NCI-H1048 (cell line): ENCODE data around the gene TMOD1.
"Not testable (repeated sequence)": the region's sequence is repeated elsewhere in the genome, so short reads cannot be mapped to it uniquely, and the experiment has no call there.

Experiments used
- DNase-seq: peaks from one replicate; lab custom pipeline; 2025; lab: John Stamatoyannopoulos, UW

Gene TMOD1

DNA sequence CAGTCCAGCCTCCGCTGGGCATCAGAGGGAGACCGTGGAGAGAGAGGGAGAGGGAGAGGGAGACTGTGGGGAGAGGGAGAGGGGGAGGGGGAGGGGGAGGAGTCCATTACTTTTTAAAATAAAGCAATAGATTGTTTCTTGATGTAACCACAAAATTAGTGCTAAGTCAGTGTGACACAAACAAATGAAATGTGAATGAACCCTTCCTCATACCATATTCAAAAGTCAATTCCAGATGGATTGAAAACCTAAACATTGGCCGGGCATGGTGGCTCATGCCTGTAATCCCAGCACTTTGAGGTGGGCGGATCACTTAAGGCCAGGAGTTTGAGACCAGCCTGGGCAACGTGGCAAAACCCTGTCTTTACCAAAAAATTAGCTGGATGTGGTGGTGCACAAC lies 2.6 kb upstream of the TMOD1 start:
- not testable (repeated sequence) for DNase-seq

DNA sequence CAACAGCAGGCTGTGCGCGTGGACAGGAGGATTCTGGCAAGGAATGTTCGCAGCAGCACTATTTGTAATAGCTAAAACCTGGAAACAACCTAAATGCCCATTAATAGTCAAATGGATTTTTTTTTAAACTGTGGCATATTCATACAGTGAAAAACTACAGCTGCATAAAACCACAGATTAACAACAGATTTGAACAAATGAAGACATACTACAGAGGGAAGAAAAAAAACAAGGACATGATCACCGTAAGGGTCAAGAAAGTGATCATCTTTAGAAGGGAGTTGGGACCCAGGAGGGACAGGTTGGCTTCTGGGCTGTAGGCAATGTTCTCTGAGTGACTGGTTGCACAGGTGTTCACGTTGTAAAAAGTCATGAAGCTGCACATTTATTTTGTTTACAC lies 1.2 kb upstream of the TMOD1 start:
- no peak for DNase-seq

GRCh38 chr9:97500765-97501176 lies 695 bp upstream of the TMOD1 start:
- DNase-seq = no peak

DNA sequence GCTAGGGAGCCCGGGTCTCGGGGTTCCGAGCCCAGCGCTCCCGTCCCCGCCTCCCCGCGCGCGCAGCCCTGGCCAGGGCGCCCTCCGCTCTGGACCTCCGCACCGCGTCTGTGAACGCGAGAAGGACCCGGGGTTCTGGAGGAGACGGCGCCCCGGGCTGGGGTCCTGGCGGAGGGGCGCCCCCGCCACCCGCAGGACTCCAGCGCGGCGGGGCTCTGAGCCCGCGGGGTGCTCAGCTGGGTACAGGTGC lies 431 bp downstream of the TMOD1 start:
- no peak for DNase-seq

DNA sequence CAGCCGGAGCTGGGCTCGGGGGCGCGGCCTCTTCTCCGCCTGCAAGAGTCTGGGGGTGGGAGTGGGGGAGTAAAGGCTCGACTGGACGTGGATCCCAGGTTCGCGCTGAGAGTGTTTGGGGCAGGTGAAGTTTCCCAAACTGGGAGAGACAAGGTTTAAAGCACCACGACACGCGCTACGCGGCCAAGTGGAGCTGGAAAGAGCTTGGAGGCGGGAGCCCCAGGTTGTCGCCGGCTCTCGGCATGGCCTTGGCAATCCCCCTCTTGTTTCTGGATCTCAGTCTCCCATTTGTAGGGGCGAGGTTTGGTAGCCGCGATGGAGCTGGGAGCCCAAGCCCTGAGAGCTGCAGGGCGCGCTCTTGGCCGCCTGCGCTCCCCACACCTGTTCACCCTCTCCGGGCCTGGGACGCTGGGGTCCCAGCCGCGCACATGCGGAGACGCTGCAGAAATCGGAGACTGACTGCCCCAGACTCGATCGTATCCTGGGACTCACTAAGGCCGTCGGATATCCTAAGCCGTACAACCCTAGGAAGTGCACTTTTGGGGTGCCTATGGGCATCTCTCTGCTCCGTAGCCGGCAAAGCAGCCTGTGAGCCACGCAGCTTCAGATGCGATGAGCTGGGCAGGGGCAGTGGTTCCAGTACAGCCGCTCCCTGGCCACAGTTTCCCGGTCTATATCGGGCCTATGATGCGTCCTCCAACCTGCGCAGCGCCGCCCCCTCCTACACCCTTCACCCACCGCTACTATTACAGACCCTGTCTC lies 937 bp downstream of the TMOD1 start:
- DNase-seq = no peak

DNA sequence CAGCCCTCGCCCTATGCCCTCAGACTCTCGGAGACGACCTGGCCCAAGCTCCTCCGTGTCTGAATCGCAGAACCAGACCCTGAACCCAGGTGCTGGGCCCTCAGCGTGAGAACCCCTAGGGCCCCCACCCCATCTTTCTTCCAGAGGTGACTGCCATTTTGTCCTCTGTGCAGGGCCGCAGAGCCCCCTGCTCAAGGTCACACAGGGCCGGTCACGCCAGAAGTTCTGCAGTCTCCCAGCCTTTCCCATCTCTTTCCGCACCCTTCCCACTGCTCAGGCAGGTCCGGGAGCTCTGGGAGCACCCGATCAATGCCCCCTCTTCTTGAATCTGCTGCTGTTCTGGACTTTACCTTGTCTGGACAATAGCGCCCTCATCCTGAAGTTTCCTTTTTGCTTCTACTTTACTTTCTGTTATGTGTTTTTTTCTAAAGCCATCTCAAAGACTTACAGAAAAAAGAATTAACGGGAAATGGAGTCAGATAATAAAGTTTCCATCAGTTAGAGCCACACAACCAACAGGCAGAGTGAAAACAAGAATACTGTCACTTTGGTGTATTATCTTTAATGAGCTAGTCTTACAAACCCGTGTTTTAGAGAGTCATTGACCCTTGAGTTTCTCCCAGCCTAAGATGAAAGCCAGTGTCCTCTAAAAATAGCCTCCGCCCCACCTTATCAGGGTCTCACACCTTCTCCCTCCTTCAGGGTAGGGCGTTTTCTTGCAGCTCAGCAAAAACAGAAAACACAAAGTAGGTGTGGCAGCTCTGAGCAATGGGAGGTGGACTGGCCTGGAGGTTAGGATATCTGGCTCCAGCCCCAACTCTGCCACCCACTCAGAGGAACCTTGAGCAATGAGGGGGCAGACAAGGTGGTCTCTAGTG lies 1.8 kb downstream of the TMOD1 start:
- DNase-seq = no peak

DNA sequence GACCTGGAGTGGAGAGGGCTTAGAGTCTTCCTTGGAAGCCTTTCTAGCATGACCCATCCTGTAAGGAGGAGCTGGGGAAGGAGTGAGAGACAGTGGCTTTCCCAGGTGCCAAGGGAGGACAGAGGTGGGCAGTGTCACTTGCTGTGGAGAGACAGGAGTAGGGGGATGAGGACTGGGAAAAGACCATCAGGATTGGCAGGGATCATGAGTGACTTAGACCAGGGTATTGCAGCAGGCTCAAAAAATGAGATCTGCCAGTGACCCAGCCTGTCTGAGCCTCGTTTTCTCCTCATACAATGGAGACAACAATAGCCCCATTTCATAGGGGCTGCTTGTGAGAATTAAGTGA lies 2.4 kb downstream of the TMOD1 start:
- no peak for DNase-seq

DNA sequence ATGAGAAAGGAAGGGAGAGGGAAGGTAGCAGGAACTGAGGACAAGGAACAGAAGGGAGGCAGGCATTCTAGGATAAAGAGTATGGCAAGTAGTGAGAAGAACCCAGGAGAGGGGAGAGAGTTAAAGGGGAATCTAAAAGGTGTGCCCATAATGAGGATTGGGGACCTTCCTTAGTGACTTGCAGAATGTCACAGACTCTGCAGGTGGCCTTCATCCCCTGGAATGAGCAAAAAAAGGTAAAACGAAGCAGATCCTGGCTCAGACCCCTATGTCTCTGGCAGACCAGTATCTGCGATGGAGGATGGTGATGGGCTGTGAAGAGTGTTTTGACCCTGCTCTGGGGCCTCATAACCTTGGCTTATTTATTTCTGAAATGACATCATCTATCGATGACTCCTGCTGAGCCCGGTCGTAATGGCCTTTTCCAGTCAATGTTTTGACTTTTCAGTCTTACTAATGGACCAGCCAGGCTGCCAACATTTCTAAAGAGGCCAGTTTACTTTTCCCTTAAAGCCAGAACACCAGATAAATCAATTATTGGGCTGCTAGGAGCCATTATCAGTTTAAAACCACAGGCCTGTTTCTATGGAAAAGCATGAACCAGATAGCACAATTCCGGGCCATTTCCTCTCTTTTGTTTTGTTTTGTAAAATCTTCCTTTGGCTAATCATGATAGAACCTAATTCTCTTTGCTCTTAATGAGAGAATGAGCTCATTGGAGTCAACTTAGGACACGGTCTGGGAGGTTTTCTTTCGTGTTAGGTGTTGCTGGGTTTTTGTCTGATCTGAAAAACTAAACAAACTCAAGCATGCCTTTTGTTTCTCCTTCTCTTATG lies 3.1 kb downstream of the TMOD1 start:
- no peak for DNase-seq

- DNase-seq = no peak
Measured at GRCh38 chr9:97505845-97506244, 4.4 kb downstream of the TMOD1 start.

GRCh38 chr9:97506306-97506705 lies 4.8 kb downstream of the TMOD1 start:
- no peak for DNase-seq

- no peak for DNase-seq
Measured at GRCh38 chr9:97506787-97507186, 5.3 kb downstream of the TMOD1 start.

DNA sequence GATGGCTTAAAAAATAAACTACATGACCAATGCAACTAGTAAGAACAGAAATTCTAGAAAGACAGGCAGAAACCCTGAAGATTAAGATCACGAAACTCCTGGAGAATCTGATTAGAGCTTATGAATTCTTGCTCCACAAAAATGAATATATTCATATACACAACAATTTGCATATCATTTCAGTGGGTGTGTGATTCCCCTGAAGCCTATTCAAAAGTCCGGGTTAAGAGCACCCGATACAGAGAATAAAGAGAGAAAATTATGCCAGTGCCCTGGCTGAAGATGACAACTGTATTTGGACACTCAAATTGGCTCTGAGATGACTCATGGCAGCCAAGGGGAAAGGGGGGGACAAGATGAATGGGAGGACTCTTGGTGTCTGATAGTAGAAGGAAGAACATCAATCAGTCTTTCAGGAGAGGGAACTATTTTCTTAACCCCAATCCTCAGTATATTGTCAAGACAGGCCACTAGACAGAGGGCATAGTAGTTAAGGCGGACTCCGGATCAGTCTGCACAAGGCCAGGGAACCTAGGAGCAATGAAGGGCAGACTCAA lies 6.0 kb downstream of the TMOD1 start:
- DNase-seq = no peak

DNA sequence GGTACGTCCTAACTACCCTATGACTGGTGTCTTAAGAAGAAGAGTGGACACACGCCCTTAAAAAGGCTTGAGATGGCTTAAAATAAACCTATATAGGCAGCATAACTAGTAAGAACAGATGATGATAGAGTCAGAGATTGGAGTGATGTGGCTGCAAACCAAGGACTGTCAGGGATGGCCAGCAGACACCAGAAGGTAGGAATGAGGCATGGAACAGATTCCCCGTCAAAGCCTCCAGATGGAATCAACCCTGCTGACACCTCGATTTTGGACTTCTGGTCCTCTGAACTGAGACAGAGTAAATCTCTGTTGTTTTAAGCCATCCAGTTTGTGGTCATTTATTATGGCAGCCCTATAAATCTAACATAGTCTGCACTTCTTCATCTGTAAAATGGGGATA lies 7.4 kb downstream of the TMOD1 start:
- no peak for DNase-seq

- no peak for DNase-seq
Measured at GRCh38 chr9:97510797-97511654, 9.6 kb downstream of the TMOD1 start.

DNA sequence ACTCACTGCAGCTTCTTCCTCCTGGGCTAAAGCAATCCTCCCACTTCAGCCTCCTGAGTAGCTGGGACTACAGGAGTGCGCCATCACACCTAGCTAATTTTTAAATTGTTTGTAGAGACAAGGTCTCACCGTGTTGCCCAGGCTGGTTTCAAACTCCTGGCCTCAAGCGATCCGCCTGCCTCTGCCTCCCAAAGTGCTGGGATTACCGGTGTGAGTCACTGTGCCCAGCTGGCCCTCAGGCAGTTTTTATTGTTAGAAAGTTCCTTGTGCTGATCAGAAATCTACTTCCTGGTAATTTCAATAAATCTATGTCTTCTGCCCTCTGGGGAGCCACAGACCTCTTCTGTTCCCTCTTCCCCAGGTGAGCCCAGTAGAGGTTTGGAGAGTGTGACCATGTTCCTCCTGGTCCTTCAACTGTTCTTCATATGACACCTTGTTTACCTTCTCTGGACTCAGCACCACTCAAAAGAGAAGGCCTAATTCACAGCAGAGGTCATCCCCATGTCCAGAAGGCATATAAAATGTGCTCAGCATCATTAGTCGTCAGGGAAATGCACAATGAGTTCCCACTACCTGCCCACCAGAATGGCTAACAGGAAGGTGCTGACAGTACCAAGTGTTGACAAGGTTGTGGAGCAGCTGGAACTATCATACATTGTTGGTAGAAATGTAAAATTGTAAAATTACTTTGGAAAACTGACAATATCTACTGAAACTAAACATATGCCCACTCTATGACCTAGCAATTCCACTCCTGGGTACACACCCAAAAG lies 10.4 kb downstream of the TMOD1 start:
- DNase-seq = no peak

DNA sequence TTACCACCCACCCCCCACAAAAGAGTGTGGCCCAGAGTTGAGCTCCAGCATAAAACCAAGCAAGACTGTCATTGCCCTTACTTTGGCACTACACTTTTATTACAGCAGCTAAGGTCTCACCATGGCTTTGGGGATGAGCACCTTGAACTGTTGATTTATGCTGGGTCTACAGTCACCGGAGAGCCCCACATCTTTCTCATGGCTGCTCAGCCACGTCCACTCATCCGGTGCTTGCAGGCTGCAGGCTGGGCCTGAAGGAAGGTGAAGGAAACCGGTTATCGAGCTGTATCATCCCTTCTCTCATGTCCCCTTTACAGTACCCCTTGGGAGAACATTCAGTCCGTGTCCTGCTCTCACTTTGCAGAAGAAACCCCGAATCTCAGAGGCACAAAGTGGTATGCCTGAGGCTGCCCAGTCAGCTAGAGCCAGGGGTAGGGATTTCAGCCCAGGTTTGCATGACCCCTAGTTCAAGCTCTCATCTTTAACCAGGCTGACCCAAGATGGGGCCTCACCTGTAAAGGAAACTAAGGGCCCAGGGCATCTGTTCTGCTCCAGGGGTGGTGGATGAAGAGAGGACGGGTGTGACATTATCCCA lies 11.6 kb downstream of the TMOD1 start:
- DNase-seq = no peak

GRCh38 chr9:97514531-97514930 lies 13.1 kb downstream of the TMOD1 start:
- DNase-seq = no peak

DNA sequence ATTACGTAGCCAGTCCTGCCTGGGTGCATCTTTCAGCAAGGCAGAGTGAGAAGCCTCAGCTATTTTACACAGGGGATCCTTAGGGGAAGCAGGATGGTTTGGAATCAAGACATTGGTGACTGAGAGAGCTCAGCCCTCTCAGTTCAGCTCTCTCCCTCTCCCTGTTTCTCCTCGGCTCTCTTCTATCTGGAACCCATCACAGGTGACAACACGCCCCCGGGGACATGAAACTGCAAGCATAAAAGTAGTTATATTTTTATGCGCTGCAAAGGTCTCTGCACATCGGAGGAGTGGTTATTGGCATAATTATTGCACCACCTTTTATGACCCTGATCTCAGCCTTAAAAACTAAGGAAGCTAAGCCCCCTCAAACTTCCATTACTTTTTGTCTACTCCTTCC lies 14.2 kb downstream of the TMOD1 start:
- DNase-seq = no peak

GRCh38 chr9:97516111-97516510 lies 14.6 kb downstream of the TMOD1 start:
- no peak for DNase-seq

GRCh38 chr9:97517331-97518089 lies 16.0 kb downstream of the TMOD1 start:
- no peak for DNase-seq
